Activated T-helper 1 cell treated with anti-CD3 and anti-CD28 coated beads, Interleukin-12 subunit alpha, Interleukin-12 subunit beta, Interleukin-2, Interleukin-4 antibody, amounts not matched to agents 30 ng/mL and 10 ng/mL and 1 ng/mL, durations not matched to agents 14 hours and 24 hours and 36 hours (primary cell): ENCODE results near the gene EGLN3. TPM values are rescaled to one million over a fixed set of nuclear protein-coding genes. Genes with fewer than 3 reads are reported as not detected.
"Not testable (repeated sequence)": the region's sequence is repeated elsewhere in the genome, so short reads cannot be mapped to it uniquely, and the experiment has no call there.

Experiments used
- DNase-seq: peaks from one replicate; pipeline ENCODE4 v3.0.0; 2021; ENCODE audit warnings: low spot score
- H3K27ac Mint-ChIP-seq: one replicate; pipeline ENCODE4 v1.8.0; 2021; ENCODE audit warnings: mild to moderate bottlenecking, mixed read lengths
- H3K27me3 Mint-ChIP-seq: one replicate; pipeline ENCODE4 v1.8.0; 2022; ENCODE audit warnings: mild to moderate bottlenecking, moderate library complexity, mixed read lengths; ENCODE audit not compliant: insufficient read depth
- H3K36me3 Mint-ChIP-seq: one replicate; pipeline ENCODE4 v1.8.0; 2021; ENCODE audit warnings: low read depth, mixed read lengths
- H3K4me1 Mint-ChIP-seq: one replicate; pipeline ENCODE4 v1.8.0; 2021; ENCODE audit warnings: low read depth, mixed read lengths
- H3K4me3 Mint-ChIP-seq: one replicate; pipeline ENCODE4 v1.8.0; 2021; ENCODE audit warnings: mild to moderate bottlenecking, moderate library complexity, mixed read lengths
- H3K9me3 Mint-ChIP-seq: one replicate; pipeline ENCODE4 v1.8.0; 2021; ENCODE audit warnings: mixed read lengths
- intact Hi-C: fragments of 100-400 bp; cut with micrococcal nuclease; formaldehyde crosslinking; loops from one replicate; pipeline ENCODE4 v1.15.1; 2024
- total RNA-seq: library from RNA; stranded (reverse); gene quantifications from 2 replicates; pipeline ENCODE4 v1.2.3, GENCODE V29; 2022

EGLN3 gene
- total RNA-seq, 1 donor from 2014 or later = 8.7 TPM

- DNase-seq = no peak
- Mint-ChIP-seq H3K36me3 (peaks cover 3% of the 10 kb centered on the region), H3K4me3 (no peak overlapping the region), H3K27me3 (peaks cover 1% of the 10 kb centered on the region), H3K9me3 (no peaks in the 10 kb centered on the region), H3K4me1 (peaks cover 30% of the 10 kb centered on the region), H3K27ac (no peak overlapping the region)
- intact Hi-C loops = no loop called here
These were observed 28.2 kb upstream of the EGLN3 start for GRCh38 chr14:33978892-33979612.

GRCh38 chr14:33972583-33973081, 21.8 kb upstream of the EGLN3 start:
- Mint-ChIP-seq H3K9me3 (peaks cover 14% of the 10 kb centered on the region), H3K4me1 (peaks cover 7% of the 10 kb centered on the region), H3K27ac (no peak overlapping the region), H3K36me3 (no peaks in the 10 kb centered on the region), H3K27me3 (peaks cover 10% of the 10 kb centered on the region), H3K4me3 (no peak overlapping the region)
- DNase-seq = no peak
- intact Hi-C loops = no loop called here

DNA sequence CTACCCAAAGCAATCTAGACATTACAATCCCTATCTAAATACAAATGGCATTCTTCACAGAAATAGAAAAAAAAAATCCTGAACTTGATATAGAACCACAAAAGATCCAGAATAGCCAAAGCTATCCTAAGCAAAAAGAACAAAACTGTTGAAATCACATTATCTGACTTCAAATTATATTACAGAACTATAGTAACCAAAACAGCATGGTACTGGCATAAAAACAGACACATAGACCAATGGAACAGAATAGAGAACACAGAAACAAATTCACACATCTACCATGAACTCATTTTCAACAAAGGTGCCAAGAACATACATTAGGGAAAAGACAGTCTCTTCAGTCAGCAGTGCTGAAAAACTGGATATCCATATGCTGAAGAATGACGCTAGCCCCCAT, 19.0 kb upstream of the EGLN3 start:
- intact Hi-C loops, H3K4me1 Mint-ChIP-seq: not testable (repeated sequence)
- peaks cover 14% of the 10 kb centered on the region for H3K9me3 Mint-ChIP-seq

DNA sequence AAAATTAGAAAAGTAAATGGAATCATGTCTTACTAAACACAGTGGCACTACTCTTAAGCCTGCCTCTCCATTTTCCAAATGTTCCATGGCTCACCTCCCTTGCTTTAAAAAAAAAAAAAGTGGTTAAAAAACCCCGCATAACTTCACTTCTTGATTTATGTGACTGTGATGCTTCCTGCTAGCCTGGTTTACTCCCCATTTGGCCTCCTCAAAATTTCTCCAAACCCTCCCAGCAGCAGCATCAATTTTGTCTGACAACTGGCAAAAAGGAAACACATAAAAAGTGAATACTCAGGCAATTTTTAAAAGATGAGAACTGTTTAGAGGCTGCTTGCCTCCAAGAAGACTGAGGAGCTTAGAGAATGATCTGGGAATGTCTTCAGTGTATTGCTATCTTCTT, 17.8 kb upstream of the EGLN3 start:
- DNase-seq = no peak
- H3K9me3 Mint-ChIP-seq = peaks cover 14% of the 10 kb centered on the region
- no peak overlapping the region for H3K27ac Mint-ChIP-seq
- H3K4me1 Mint-ChIP-seq = peaks cover 14% of the 10 kb centered on the region
- intact Hi-C loops = no loop called here
- H3K27me3 Mint-ChIP-seq = peaks cover 17% of the 10 kb centered on the region
- H3K4me3 Mint-ChIP-seq = no peak overlapping the region
- H3K36me3 Mint-ChIP-seq = peaks cover 2% of the 10 kb centered on the region

More for the DNA sequence above, 19.0 kb upstream of the EGLN3 start:
- H3K36me3 Mint-ChIP-seq, DNase-seq, H3K4me3 Mint-ChIP-seq, H3K27ac Mint-ChIP-seq: not testable (repeated sequence)
- peaks cover 17% of the 10 kb centered on the region for H3K27me3 Mint-ChIP-seq

DNA sequence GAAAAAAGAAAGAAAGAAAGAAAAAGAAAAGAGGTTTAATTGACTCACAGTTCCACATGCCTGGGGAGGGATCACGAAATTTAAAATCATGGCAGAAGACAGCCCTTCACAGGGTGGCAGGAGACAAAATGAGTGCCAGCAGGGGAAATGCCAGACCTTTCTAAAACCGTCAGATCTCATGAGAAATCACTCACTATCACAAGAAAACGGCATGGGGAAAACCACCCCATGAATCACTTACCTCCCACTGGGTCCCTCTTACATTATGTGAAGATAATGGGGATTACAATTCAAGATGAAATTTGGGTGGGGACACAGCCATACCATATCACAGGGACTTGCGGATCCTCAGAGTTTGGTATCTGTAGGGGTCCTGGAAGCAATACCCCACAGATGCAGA, 16.3 kb upstream of the EGLN3 start:
- H3K4me1 Mint-ChIP-seq = peaks cover 17% of the 10 kb centered on the region
- no peak overlapping the region for H3K4me3 Mint-ChIP-seq
- peaks cover 17% of the 10 kb centered on the region for H3K27me3 Mint-ChIP-seq
- peaks cover 20% of the 10 kb centered on the region for H3K9me3 Mint-ChIP-seq
- DNase-seq = no peak
- peaks cover 4% of the 10 kb centered on the region for H3K36me3 Mint-ChIP-seq
- intact Hi-C loops = no loop called here
- no peak overlapping the region for H3K27ac Mint-ChIP-seq

DNA sequence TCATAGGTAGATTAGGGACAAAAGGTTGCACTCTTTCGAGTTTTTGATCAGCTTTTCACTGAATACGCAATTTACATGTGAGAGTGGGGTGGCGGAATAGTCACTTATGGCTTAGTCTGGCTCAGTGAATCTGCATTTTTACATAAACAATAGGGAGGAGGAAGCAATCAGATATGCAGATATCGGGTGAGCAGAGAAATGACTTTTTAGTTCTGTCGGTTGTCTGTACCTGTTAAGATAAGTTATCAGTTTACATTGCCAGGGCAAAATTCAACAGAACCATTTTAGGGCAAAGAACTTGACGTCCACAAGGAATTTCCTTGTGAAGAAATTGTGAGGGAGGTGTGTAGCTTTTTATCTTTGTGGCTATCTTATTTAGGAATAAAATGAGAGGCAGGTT, 15.4 kb upstream of the EGLN3 start:
- Mint-ChIP-seq H3K27me3 (peaks cover 17% of the 10 kb centered on the region), H3K4me3 (no peak overlapping the region), H3K9me3 (peaks cover 22% of the 10 kb centered on the region), H3K36me3 (peaks cover 4% of the 10 kb centered on the region), H3K27ac (no peak overlapping the region), H3K4me1 (peaks cover 24% of the 10 kb centered on the region)
- no peak for DNase-seq
- intact Hi-C loops = no loop called here

DNA sequence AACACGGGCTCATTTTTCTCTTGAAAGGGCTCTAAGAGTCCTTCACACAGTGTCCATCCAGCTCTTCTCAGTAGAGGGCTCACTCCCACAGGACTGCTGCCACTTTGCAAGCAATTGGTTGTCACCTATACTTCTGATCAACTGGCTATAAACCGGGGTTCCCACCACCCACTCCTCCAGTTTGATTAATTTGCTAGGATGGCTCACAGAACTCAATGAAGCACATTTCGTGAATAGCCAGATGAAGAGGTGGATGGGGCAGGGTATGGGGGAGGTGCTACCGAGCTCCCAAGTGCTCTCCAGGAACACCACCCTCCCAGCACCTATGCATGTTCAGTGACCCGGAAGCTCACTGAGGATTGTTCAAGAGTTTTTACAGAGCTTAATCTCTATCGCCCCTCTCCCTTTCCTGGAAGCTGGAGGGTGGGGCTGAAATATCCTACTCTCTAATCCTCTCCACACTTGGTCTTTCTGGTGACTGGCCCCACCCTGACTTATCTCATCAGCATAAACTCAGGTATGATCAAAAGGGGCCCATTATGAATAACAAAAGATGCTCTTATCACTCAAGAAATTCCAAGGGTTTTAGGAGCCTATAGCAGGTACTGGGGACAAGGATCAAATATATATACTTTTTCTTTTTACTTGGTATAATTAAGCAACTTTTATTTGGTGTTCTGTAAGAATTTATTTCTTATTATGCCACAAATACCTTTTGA, 13.9 kb upstream of the EGLN3 start:
- Mint-ChIP-seq H3K4me1 (peaks cover 28% of the 10 kb centered on the region), H3K27me3 (peaks cover 13% of the 10 kb centered on the region), H3K36me3 (peaks cover 4% of the 10 kb centered on the region), H3K27ac (no peak overlapping the region), H3K9me3 (peaks cover 10% of the 10 kb centered on the region), H3K4me3 (no peak overlapping the region)
- intact Hi-C loops = no loop called here
- DNase-seq = no peak

- intact Hi-C loops = no loop called here
- no peak for DNase-seq
- Mint-ChIP-seq H3K36me3 (peaks cover 4% of the 10 kb centered on the region), H3K4me3 (no peak overlapping the region), H3K27ac (no peak overlapping the region), H3K27me3 (peaks cover 15% of the 10 kb centered on the region), H3K9me3 (peaks cover 7% of the 10 kb centered on the region), H3K4me1 (peaks cover 35% of the 10 kb centered on the region)
These were observed 13.0 kb upstream of the EGLN3 start for GRCh38 chr14:33963892-33964291.

- not testable (repeated sequence) for H3K4me3 Mint-ChIP-seq
These were observed 11.6 kb upstream of the EGLN3 start for GRCh38 chr14:33962466-33962865.

GRCh38 chr14:33962016-33962415, 11.1 kb upstream of the EGLN3 start:
- Mint-ChIP-seq H3K36me3 (peaks cover 2% of the 10 kb centered on the region), H3K4me1 (peaks cover 36% of the 10 kb centered on the region), H3K9me3 (peaks cover 7% of the 10 kb centered on the region), H3K27me3 (peaks cover 9% of the 10 kb centered on the region), H3K27ac (no peak overlapping the region), H3K4me3 (no peak overlapping the region)
- DNase-seq = no peak
- intact Hi-C loops = no loop called here

More at GRCh38 chr14:33962466-33962865, 11.6 kb upstream of the EGLN3 start:
- H3K27ac Mint-ChIP-seq, H3K9me3 Mint-ChIP-seq, intact Hi-C loops, H3K36me3 Mint-ChIP-seq, DNase-seq: not testable (repeated sequence)
- Mint-ChIP-seq H3K27me3 (peaks cover 12% of the 10 kb centered on the region), H3K4me1 (peaks cover 36% of the 10 kb centered on the region)

- Mint-ChIP-seq H3K36me3 (peaks cover 2% of the 10 kb centered on the region), H3K27ac (no peak overlapping the region), H3K4me3 (no peak overlapping the region), H3K4me1 (peaks cover 40% of the 10 kb centered on the region), H3K9me3 (peaks cover 7% of the 10 kb centered on the region), H3K27me3 (peaks cover 20% of the 10 kb centered on the region)
- intact Hi-C loops = no loop called here
- no peak for DNase-seq
These were observed 8.8 kb upstream of the EGLN3 start for GRCh38 chr14:33959692-33960151.

DNA sequence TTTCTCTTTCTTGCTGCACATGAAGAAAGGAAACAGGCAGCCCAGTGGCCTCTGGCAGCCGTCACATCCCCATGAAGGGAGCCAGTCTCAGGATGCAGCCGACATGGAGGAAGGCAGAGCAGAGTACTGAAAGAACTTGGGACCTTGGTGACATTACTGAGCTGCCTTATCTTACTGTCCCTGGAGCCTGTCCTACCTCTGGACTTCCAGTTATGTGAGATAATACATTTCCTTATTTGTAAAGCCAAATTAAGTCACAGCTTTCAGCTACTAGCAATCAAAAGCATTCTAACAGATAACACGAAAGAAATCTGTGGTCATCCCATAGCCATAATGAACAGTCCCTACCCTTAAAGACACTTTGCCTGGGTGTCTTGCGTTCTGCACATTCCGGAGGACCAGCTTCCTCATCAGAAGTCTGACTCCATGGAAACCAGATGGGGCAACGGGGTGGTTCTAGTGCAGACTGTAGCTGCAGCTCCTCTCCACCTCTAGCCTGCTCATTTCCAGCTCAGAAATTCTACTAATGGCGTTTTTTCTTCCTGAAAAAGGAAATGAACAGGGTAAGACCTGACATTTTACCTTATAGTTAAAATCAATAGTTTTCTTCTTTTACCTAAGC, 7.8 kb upstream of the EGLN3 start:
- H3K27ac Mint-ChIP-seq = no peak overlapping the region
- no peak overlapping the region for H3K4me3 Mint-ChIP-seq
- H3K36me3 Mint-ChIP-seq = peaks cover 2% of the 10 kb centered on the region
- peaks cover 7% of the 10 kb centered on the region for H3K9me3 Mint-ChIP-seq
- DNase-seq = no peak
- intact Hi-C loops = no loop called here
- peaks cover 29% of the 10 kb centered on the region for H3K27me3 Mint-ChIP-seq
- peaks cover 32% of the 10 kb centered on the region for H3K4me1 Mint-ChIP-seq

DNA sequence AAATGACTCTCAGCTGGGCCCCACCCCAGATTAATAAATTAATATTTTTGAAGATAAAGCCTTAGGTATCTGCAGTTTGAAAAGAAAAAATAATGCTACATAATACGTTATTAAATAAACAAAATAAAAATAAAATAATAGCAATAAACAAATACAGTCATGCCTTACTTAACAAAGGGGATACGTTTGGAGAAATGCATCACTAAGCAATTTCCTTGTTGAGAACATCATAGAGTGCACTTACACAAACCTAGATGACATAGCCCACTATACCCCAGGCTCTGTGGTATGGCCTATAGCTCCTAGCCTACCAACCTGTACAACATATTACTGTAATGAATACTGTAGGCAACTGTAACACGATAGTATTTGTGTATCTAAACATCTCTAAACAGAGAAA, 7.1 kb upstream of the EGLN3 start:
- Mint-ChIP-seq H3K36me3 (peaks cover 2% of the 10 kb centered on the region), H3K9me3 (peaks cover 7% of the 10 kb centered on the region), H3K27ac (no peak overlapping the region), H3K4me3 (no peak overlapping the region), H3K27me3 (peaks cover 29% of the 10 kb centered on the region), H3K4me1 (peaks cover 32% of the 10 kb centered on the region)
- intact Hi-C loops = no loop called here
- DNase-seq = no peak
